ENCODE data around the gene TMEM179B. TPM values are rescaled to one million over a fixed set of nuclear protein-coding genes. Genes with fewer than 3 reads are reported as not detected.
A peak's percentile ranks its signal among the peaks of the same experiment; 100 is the strongest.

TMEM179B gene
- polyA plus RNA-seq, 3 donors: 95.8 to 236 (median 220) TPM

- H3K4me1 ChIP-seq (ENCODE audit: control insufficient read depth in 1 of 2, insufficient read depth in 2 of 2, low read length in 2 of 2): peaks cover 12 to 19% of the 10 kb centered on the region in 2 donors
- H3K4me3 ChIP-seq (replicated peaks in 1 of 3; ENCODE audit: low read depth in 2 of 3, low read length in 3 of 3): peak within 1 kb of the TSS; percentile 66 to 95 (median 79)
- Mint-ChIP-seq H3K27me3 (ENCODE audit: low read depth in 3 of 3) (peaks cover 1 to 2% (median 1%) of the 10 kb centered on the region in 3 donors), H3K36me3 (peaks cover 11 to 36% of the 10 kb centered on the region in 2 donors), H3K27ac (peak within 1 kb of the TSS; percentile 94 to 100 (median 98)), H3K4me3 (peak within 1 kb of the TSS; percentile 96 to 98), H3K9me3 (no peaks in the 10 kb centered on the region), H3K4me1 (peaks cover 21% of the 10 kb centered on the region)
- no peaks in the 10 kb centered on the region for H3K9me3 ChIP-seq (replicated peaks in 1 of 2; ENCODE audit: control insufficient read depth in 1 of 2, insufficient read depth in 1 of 2, low read length in 2 of 2)
- H3K4me2 ChIP-seq (replicated peaks; ENCODE audit: extremely low read depth, low read length, poor library complexity, severe bottlenecking): peak within 1 kb of the TSS; percentile 81
- H2AFZ ChIP-seq (ENCODE audit: insufficient read depth, low read depth, low read length, poor library complexity, severe bottlenecking): peak within 1 kb of the TSS; percentile 90
- peak within 1 kb of the TSS; percentile 77 for H3K9ac ChIP-seq (ENCODE audit: insufficient read depth, low read length, poor library complexity, severe bottlenecking)
- H3K27ac ChIP-seq (ENCODE audit: low read depth in 1 of 2, low read length in 2 of 2): peak within 1 kb of the TSS; percentile 76 to 92
- DNase-seq: peak; percentile 99
- TF ChIP-seq CTCF (IDR thresholded peaks at IDR 0.05): no peak
- no peaks in the 10 kb centered on the region for H4K20me1 ChIP-seq (ENCODE audit: insufficient read depth, low read length)
- H3K79me2 ChIP-seq (ENCODE audit: insufficient read depth, low read length): peaks cover 36% of the 10 kb centered on the region
- peaks cover 6 to 25% of the 10 kb centered on the region in 2 donors for H3K36me3 ChIP-seq (replicated peaks in 1 of 2; ENCODE audit: control insufficient read depth in 1 of 2, insufficient read depth in 2 of 2, low read length in 2 of 2)
- H3K27me3 ChIP-seq (ENCODE audit: control insufficient read depth in 2 of 2, insufficient read depth in 2 of 2, low read length in 2 of 2): no peaks in the 10 kb centered on the region
- under 1% methylated on average over 47 of the region's 47 CpGs for WGBS (ENCODE audit: insufficient coverage)
- intact Hi-C loops (cut with micrococcal nuclease): no loop called here
These were observed 33.2 kb upstream of the TMEM179B start, which contains the start of gene ZBTB3 for GRCh38 chr11:62753736-62754603. ZBTB3 (minus strand) TSS chr11:62754160; CDS start chr11:62753664, 496 bp downstream.

GRCh38 chr11:62755086-62755615 is 32.1 kb upstream of the TMEM179B start:
- Mint-ChIP-seq H3K9me3 (no peaks in the 10 kb centered on the region), H3K27me3 (ENCODE audit: low read depth in 3 of 3) (peaks cover 1 to 2% (median 1%) of the 10 kb centered on the region in 3 donors), H3K4me1 (peaks cover 16% of the 10 kb centered on the region), H3K4me3 (no peak overlapping the region), H3K27ac (peak overlapping the region in 1 of 7 donors; percentile 15), H3K36me3 (peaks cover 8 to 24% of the 10 kb centered on the region in 2 donors)
- peaks cover 12 to 19% of the 10 kb centered on the region in 2 donors for H3K4me1 ChIP-seq (ENCODE audit: control insufficient read depth in 1 of 2, insufficient read depth in 2 of 2, low read length in 2 of 2)
- no peak for DNase-seq
- H2AFZ ChIP-seq (ENCODE audit: insufficient read depth, low read depth, low read length, poor library complexity, severe bottlenecking): peak overlapping the region; percentile 90
- no peak overlapping the region for H3K4me3 ChIP-seq (replicated peaks in 1 of 3; ENCODE audit: low read depth in 2 of 3, low read length in 3 of 3)
- no peaks in the 10 kb centered on the region for H3K27me3 ChIP-seq (ENCODE audit: control insufficient read depth in 2 of 2, insufficient read depth in 2 of 2, low read length in 2 of 2)
- WGBS (ENCODE audit: insufficient coverage): 100% methylated on average over 6 of the region's 10 CpGs
- H3K36me3 ChIP-seq (replicated peaks in 1 of 2; ENCODE audit: control insufficient read depth in 1 of 2, insufficient read depth in 2 of 2, low read length in 2 of 2): peaks cover 5 to 18% of the 10 kb centered on the region in 2 donors
- peaks cover 34% of the 10 kb centered on the region for H3K79me2 ChIP-seq (ENCODE audit: insufficient read depth, low read length)
- intact Hi-C loops (cut with micrococcal nuclease): no loop called here
- no peak overlapping the region for H3K27ac ChIP-seq (ENCODE audit: low read depth in 1 of 2, low read length in 2 of 2)
- no peaks in the 10 kb centered on the region for H4K20me1 ChIP-seq (ENCODE audit: insufficient read depth, low read length)
- no peak overlapping the region for H3K4me2 ChIP-seq (replicated peaks; ENCODE audit: extremely low read depth, low read length, poor library complexity, severe bottlenecking)
- no peak for TF ChIP-seq CTCF (IDR thresholded peaks at IDR 0.05)
- no peak overlapping the region for H3K9ac ChIP-seq (ENCODE audit: insufficient read depth, low read length, poor library complexity, severe bottlenecking)
- H3K9me3 ChIP-seq (replicated peaks in 1 of 2; ENCODE audit: control insufficient read depth in 1 of 2, insufficient read depth in 1 of 2, low read length in 2 of 2): no peaks in the 10 kb centered on the region

Measured in CD14-positive monocyte (primary cell).